Panc1 (cell line): ENCODE results near the gene MTHFS. TPM values are rescaled to one million over a fixed set of nuclear protein-coding genes. Genes with fewer than 3 reads are reported as not detected.

ENCODE experiments used
- ATAC-seq: fragments of 200-7000 bp; cut with Tn5 transposase; 2 replicates; pipeline ENCODE4 v1.9.1; 2020; ENCODE audit warnings: mild to moderate bottlenecking, moderate library complexity
- BruUV-seq: library from RNA; stranded (reverse); fragments of 400-500 nt; replicated peaks from 2 replicates; lab custom pipeline; 2021; lab: Mats Ljungman, UMichigan
- CTCF ChIA-PET: fragments of 300-600 bp; sonication (Branson Sonifier 250); formaldehyde crosslinking; loops from one replicate; lab custom pipeline; 2022; ENCODE audit warnings: antibody characterized with exemption; lab: Charles Lee
- POLR2A ChIA-PET: fragments of 300-600 bp; sonication (Branson Sonifier 250); formaldehyde crosslinking; loops from one replicate; lab custom pipeline; 2022; ENCODE audit warnings: antibody characterized with exemption; lab: Charles Lee
- DNase-seq: peaks from one replicate; pipeline ENCODE4 v3.0.0-alpha.2; 2010; ENCODE audit warnings: low read depth, low spot score
- H3K27ac ChIP-seq: 2 replicates; pipeline ENCODE4 v1.5.1; 2011; ENCODE audit warnings: mild to moderate bottlenecking, low read length, inconsistent platforms
- H3K27me3 ChIP-seq: fragments of 200-500 bp; sonication (Bioruptor generic); 2 replicates; pipeline ENCODE4 v1.6.0; 2014; ENCODE audit warnings: low read length, inconsistent platforms; ENCODE audit not compliant: control insufficient read depth, insufficient read depth
- H3K36me3 ChIP-seq: fragments of 200-500 bp; sonication (Bioruptor generic); 2 replicates; pipeline ENCODE4 v1.5.1; 2014; ENCODE audit warnings: inconsistent platforms, mild to moderate bottlenecking, low read length, moderate library complexity; ENCODE audit not compliant: control insufficient read depth, insufficient read depth
- H3K4me1 ChIP-seq: 2 replicates; pipeline ENCODE4 v1.5.1; 2011; ENCODE audit warnings: inconsistent platforms, mild to moderate bottlenecking, low read length, moderate library complexity; ENCODE audit not compliant: control insufficient read depth, insufficient read depth
- H3K4me3 ChIP-seq, 2 experiments: 2 replicates each; pipeline ENCODE4 v1.5.1; 2011 to 2012; ENCODE audit warnings: low read depth in 2 of 2, low read length in 2 of 2, mild to moderate bottlenecking in 2 of 2, inconsistent platforms in 1 of 2, moderate library complexity in 1 of 2
- H3K9me3 ChIP-seq: fragments of 200-500 bp; sonication (Bioruptor generic); 2 replicates; pipeline ENCODE4 v1.5.1; 2014; ENCODE audit warnings: low read depth, mild to moderate bottlenecking, inconsistent platforms, low read length, moderate library complexity; ENCODE audit not compliant: control insufficient read depth, insufficient read depth
- POLR2AphosphoS5 ChIP-seq: IDR thresholded peaks from 2 replicates; pipeline ENCODE4 v1.6.1; 2012; ENCODE audit warnings: mild to moderate bottlenecking, low read depth, low read length, moderate library complexity
- REST ChIP-seq, 2 experiments: IDR thresholded peaks; 2 replicates each; pipeline ENCODE4 v1.6.1; 2011 to 2012; ENCODE audit warnings: low read depth in 2 of 2, control low read depth in 1 of 2, low read length in 1 of 2, mild to moderate bottlenecking in 1 of 2, moderate library complexity in 1 of 2; ENCODE audit not compliant: insufficient read depth in 1 of 2
- SIN3A ChIP-seq: IDR thresholded peaks from 2 replicates; pipeline ENCODE4 v1.6.1; 2012; ENCODE audit warnings: low read depth, mild to moderate bottlenecking, low read length, moderate library complexity, borderline replicate concordance; ENCODE audit not compliant: insufficient read depth
- TCF7L2 ChIP-seq: IDR thresholded peaks from 2 replicates; pipeline ENCODE4 v1.6.1; 2011; ENCODE audit warnings: mild to moderate bottlenecking, low read depth, low read length, inconsistent platforms
- in situ Hi-C: cut with HindIII; loops from 2 replicates; pipeline ENCODE4 v1.10.0; 2016; ENCODE audit warnings: low sequenced_read_pairs, low pct_unique_long_range_greater_than_20kb
- intact Hi-C: fragments of 100-400 bp; cut with micrococcal nuclease; formaldehyde crosslinking; loops from one replicate; pipeline ENCODE4 v1.10.0; 2022; ENCODE audit not compliant: unreplicated experiment
- total RNA-seq: library from RNA; stranded (reverse); gene quantifications from one replicate; pipeline ENCODE4 v1.2.1, GENCODE V29; 2021; ENCODE audit not compliant: unreplicated experiment
- TF ChIP-seq, protein P1 (sequence below): fragments of 450-650 bp; IDR thresholded peaks from 2 replicates; pipeline ENCODE4 v1.5.1; 2017; ENCODE audit warnings: mild to moderate bottlenecking

MTHFS gene
- total RNA-seq, 1 experiment from 2014 or later: 50.0 TPM

GRCh38 chr15:79943820-79944219 is 47.0 kb upstream of the MTHFS start:
- Histone ChIP-seq H3K4me1 (no peaks in the 10 kb centered on the region), H3K4me3 (no peak overlapping the region), H3K27me3 (no peaks in the 10 kb centered on the region), H3K9me3 (no peaks in the 10 kb centered on the region), H3K27ac (no peak overlapping the region), H3K36me3 (no peaks in the 10 kb centered on the region)
- intact Hi-C loops (no loop called here), in situ Hi-C loops (no loop called here)
- TF ChIP-seq, protein P1, sequence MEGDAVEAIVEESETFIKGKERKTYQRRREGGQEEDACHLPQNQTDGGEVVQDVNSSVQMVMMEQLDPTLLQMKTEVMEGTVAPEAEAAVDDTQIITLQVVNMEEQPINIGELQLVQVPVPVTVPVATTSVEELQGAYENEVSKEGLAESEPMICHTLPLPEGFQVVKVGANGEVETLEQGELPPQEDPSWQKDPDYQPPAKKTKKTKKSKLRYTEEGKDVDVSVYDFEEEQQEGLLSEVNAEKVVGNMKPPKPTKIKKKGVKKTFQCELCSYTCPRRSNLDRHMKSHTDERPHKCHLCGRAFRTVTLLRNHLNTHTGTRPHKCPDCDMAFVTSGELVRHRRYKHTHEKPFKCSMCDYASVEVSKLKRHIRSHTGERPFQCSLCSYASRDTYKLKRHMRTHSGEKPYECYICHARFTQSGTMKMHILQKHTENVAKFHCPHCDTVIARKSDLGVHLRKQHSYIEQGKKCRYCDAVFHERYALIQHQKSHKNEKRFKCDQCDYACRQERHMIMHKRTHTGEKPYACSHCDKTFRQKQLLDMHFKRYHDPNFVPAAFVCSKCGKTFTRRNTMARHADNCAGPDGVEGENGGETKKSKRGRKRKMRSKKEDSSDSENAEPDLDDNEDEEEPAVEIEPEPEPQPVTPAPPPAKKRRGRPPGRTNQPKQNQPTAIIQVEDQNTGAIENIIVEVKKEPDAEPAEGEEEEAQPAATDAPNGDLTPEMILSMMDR: no peak
- no peak for TF ChIP-seq POLR2AphosphoS5
- TF ChIP-seq REST (IDR thresholded peaks at IDR 0.05; ENCODE audit: insufficient read depth in 1 of 2, low read depth in 2 of 2, low read length in 1 of 2): no peak
- no peak for TF ChIP-seq TCF7L2
- no peak for TF ChIP-seq SIN3A
- no TSS peak for BruUV-seq
- POLR2A ChIA-PET: no interaction called here
- CTCF ChIA-PET: no interaction called here
- DNase-seq: no peak
- no peak for ATAC-seq

DNA sequence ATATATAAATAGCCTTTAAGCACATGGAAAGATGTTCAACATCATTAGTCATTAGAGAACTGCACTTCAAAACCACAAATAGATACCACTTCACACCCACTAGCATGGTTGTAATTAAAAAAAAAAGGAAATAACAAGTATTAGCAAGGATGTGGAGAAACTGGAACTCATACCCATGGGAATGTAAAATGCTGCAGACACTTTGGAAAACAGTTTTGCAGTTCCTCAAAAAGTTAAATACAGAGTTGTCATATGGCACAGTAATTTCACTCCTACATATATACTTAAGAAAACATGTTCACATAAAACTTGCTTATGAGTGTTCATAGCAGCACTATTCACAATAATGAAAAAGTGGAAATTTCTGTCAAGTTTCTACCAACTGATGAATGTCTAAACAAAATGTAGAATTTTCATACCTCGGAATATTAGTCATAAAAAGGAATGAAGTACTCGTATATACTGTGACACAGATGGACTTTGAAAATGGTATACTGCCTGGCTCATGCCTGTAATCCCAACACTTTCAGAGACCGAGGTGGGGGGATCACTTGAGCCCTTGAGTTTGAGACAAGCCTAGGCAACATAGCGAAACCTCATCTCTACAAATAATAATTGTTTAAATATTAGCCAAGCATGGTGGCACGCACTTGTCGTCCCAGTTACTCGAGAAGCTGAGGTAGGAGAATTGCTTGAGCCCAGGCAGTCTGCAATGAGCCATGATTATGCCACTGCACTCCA is 46.1 kb upstream of the MTHFS start:
- Histone ChIP-seq H3K4me1 (no peaks in the 10 kb centered on the region), H3K27ac (no peak overlapping the region), H3K27me3 (no peaks in the 10 kb centered on the region), H3K4me3 (no peak overlapping the region), H3K9me3 (no peaks in the 10 kb centered on the region), H3K36me3 (no peaks in the 10 kb centered on the region)
- no TSS peak for BruUV-seq
- POLR2A ChIA-PET: no interaction called here
- in situ Hi-C loops (no loop called here), intact Hi-C loops (no loop called here)
- ATAC-seq: no peak
- CTCF ChIA-PET: no interaction called here
- TF ChIP-seq SIN3A: no peak
- TF ChIP-seq TCF7L2: no peak
- no peak for TF ChIP-seq POLR2AphosphoS5
- TF ChIP-seq REST (IDR thresholded peaks at IDR 0.05; ENCODE audit: insufficient read depth in 1 of 2, low read depth in 2 of 2, low read length in 1 of 2): no peak
- TF ChIP-seq, protein P1: no peak
- DNase-seq: no peak
